DMS114 treated with DMSO at 0.1 percent for 48 hours (cell line): ENCODE results near the gene MUC20.
"Not testable (repeated sequence)": the region's sequence is repeated elsewhere in the genome, so short reads cannot be mapped to it uniquely, and the experiment has no call there.

ENCODE experiments used
- DNase-seq: peaks from one replicate; lab custom pipeline; 2025; ENCODE audit not compliant: unreplicated experiment; lab: John Stamatoyannopoulos, UW

The MUC20 gene

GRCh38 chr3:195728789-195729188, 8.0 kb downstream of the MUC20 start:
- not testable (repeated sequence) for DNase-seq

GRCh38 chr3:195729476-195730251, 8.9 kb downstream of the MUC20 start:
- no peak for DNase-seq

GRCh38 chr3:195731356-195731905, 10.7 kb downstream of the MUC20 start:
- DNase-seq, result no peak

- DNase-seq, result no peak
These were observed 12.2 kb downstream of the MUC20 start for GRCh38 chr3:195732940-195733339.

- no peak for DNase-seq
These were observed 14.4 kb downstream of the MUC20 start for GRCh38 chr3:195735036-195735695.

- no peak for DNase-seq
These were observed 16.2 kb downstream of the MUC20 start for GRCh38 chr3:195736866-195737490.

- not testable (repeated sequence) for DNase-seq
These were observed 17.0 kb downstream of the MUC20 start for GRCh38 chr3:195737782-195738181.

GRCh38 chr3:195738274-195739044, 17.7 kb downstream of the MUC20 start:
- DNase-seq, result no peak

GRCh38 chr3:195739561-195740111, 18.9 kb downstream of the MUC20 start:
- no peak for DNase-seq

GRCh38 chr3:195744437-195744836, 23.7 kb downstream of the MUC20 start:
- DNase-seq, result no peak

GRCh38 chr3:195746346-195746745, 25.6 kb downstream of the MUC20 start:
- no peak for DNase-seq

GRCh38 chr3:195746751-195747150, 26.0 kb downstream of the MUC20 start:
- DNase-seq, result no peak

GRCh38 chr3:195748661-195749060, 27.9 kb downstream of the MUC20 start:
- no peak for DNase-seq

GRCh38 chr3:195749101-195749500, 28.3 kb downstream of the MUC20 start:
- not testable (repeated sequence) for DNase-seq

- no peak for DNase-seq
These were observed 30.2 kb downstream of the MUC20 start for GRCh38 chr3:195750797-195751520.

GRCh38 chr3:195751560-195751959, 30.8 kb downstream of the MUC20 start:
- DNase-seq, result no peak

GRCh38 chr3:195752066-195752465, 31.3 kb downstream of the MUC20 start:
- DNase-seq, result no peak

- DNase-seq, result no peak
These were observed 32.0 kb downstream of the MUC20 start for GRCh38 chr3:195752546-195753331.

GRCh38 chr3:195753581-195753980, 32.8 kb downstream of the MUC20 start:
- no peak for DNase-seq
